Stomach smooth muscle (tissue), 2 donors: ENCODE data around the gene SRCIN1.

ENCODE experiments used
- H3K27ac ChIP-seq: one replicate; pipeline ENCODE4 v1.7.0; 2013; ENCODE audit warnings: mild to moderate bottlenecking, low read length, inconsistent platforms
- H3K27me3 ChIP-seq, 2 donors: one replicate each; pipeline ENCODE4 v1.7.0; 2013; ENCODE audit warnings: low read length in 2 of 2; ENCODE audit not compliant: insufficient read depth in 2 of 2, control insufficient read depth in 1 of 2
- H3K36me3 ChIP-seq, 2 donors: one replicate each; pipeline ENCODE4 v1.7.0; 2013; ENCODE audit warnings: low read length in 2 of 2; ENCODE audit not compliant: control insufficient read depth in 2 of 2, insufficient read depth in 2 of 2
- H3K4me1 ChIP-seq: one replicate; pipeline ENCODE4 v1.7.0; 2013; ENCODE audit warnings: low read length; ENCODE audit not compliant: control insufficient read depth, insufficient read depth
- H3K4me3 ChIP-seq, 2 donors: one replicate each; pipeline ENCODE4 v1.7.0; 2013; ENCODE audit warnings: low read length in 2 of 2
- H3K9ac ChIP-seq, 2 donors: one replicate each; pipeline ENCODE4 v1.7.0; 2013; ENCODE audit warnings: low read length in 2 of 2, mild to moderate bottlenecking in 1 of 2
- H3K9me3 ChIP-seq, 2 donors: one replicate each; pipeline ENCODE4 v1.7.0; 2013; ENCODE audit warnings: low read length in 2 of 2; ENCODE audit not compliant: control insufficient read depth in 2 of 2
- donor health status: healthy.
- donor health status: Pancreatic carcinoma.

Gene SRCIN1

GRCh38 chr17:38586788-38587187 is 19.0 kb downstream of the SRCIN1 start:
- Histone ChIP-seq H3K4me1 (peaks cover 3% of the 10 kb centered on the region), H3K27ac (no peak overlapping the region), H3K36me3 (no peaks in the 10 kb centered on the region), H3K9ac (no peak overlapping the region), H3K9me3 (no peaks in the 10 kb centered on the region), H3K27me3 (peaks cover 40 to 50% of the 10 kb centered on the region in 2 donors), H3K4me3 (no peak overlapping the region)

GRCh38 chr17:38585918-38586529 is 19.7 kb downstream of the SRCIN1 start:
- Histone ChIP-seq H3K27me3 (peaks cover 39 to 52% of the 10 kb centered on the region in 2 donors), H3K4me1 (peaks cover 3% of the 10 kb centered on the region), H3K9me3 (no peaks in the 10 kb centered on the region), H3K4me3 (no peak overlapping the region), H3K9ac (no peak overlapping the region), H3K36me3 (no peaks in the 10 kb centered on the region), H3K27ac (no peak overlapping the region)

GRCh38 chr17:38585056-38585917 is 20.5 kb downstream of the SRCIN1 start:
- Histone ChIP-seq H3K9ac (no peak overlapping the region), H3K4me3 (no peak overlapping the region), H3K36me3 (no peaks in the 10 kb centered on the region), H3K4me1 (peaks cover 3% of the 10 kb centered on the region), H3K9me3 (no peaks in the 10 kb centered on the region), H3K27ac (no peak overlapping the region), H3K27me3 (peaks cover 37 to 53% of the 10 kb centered on the region in 2 donors)

- H3K27ac ChIP-seq: no peak overlapping the region
Observed at GRCh38 chr17:38584350-38584925, 21.3 kb downstream of the SRCIN1 start.

GRCh38 chr17:38583828-38584349 is 21.9 kb downstream of the SRCIN1 start:
- Histone ChIP-seq H3K27me3 (peaks cover 48 to 57% of the 10 kb centered on the region in 2 donors), H3K9ac (no peak overlapping the region), H3K4me1 (peaks cover 6% of the 10 kb centered on the region), H3K27ac (no peak overlapping the region), H3K9me3 (no peaks in the 10 kb centered on the region), H3K36me3 (no peaks in the 10 kb centered on the region), H3K4me3 (no peak overlapping the region)

More at GRCh38 chr17:38584350-38584925, 21.3 kb downstream of the SRCIN1 start:
- H3K4me1 ChIP-seq: peaks cover 3% of the 10 kb centered on the region
- no peak overlapping the region for H3K4me3 ChIP-seq
- no peaks in the 10 kb centered on the region for H3K9me3 ChIP-seq
- H3K27me3 ChIP-seq: peaks cover 44 to 57% of the 10 kb centered on the region in 2 donors
- no peak overlapping the region for H3K9ac ChIP-seq
- H3K36me3 ChIP-seq: no peaks in the 10 kb centered on the region

GRCh38 chr17:38583176-38583575 is 22.6 kb downstream of the SRCIN1 start:
- H3K4me3 ChIP-seq: no peak overlapping the region
- peaks cover 55 to 56% of the 10 kb centered on the region in 2 donors for H3K27me3 ChIP-seq
- peaks cover 12% of the 10 kb centered on the region for H3K4me1 ChIP-seq
- no peak overlapping the region for H3K27ac ChIP-seq
- no peaks in the 10 kb centered on the region for H3K9me3 ChIP-seq
- no peak overlapping the region for H3K9ac ChIP-seq
- H3K36me3 ChIP-seq: no peaks in the 10 kb centered on the region

GRCh38 chr17:38582069-38582468 is 23.7 kb downstream of the SRCIN1 start:
- peaks cover 15% of the 10 kb centered on the region for H3K4me1 ChIP-seq
- H3K9ac ChIP-seq: no peak overlapping the region
- peaks cover 60 to 62% of the 10 kb centered on the region in 2 donors for H3K27me3 ChIP-seq
- no peak overlapping the region for H3K27ac ChIP-seq
- no peaks in the 10 kb centered on the region for H3K36me3 ChIP-seq
- no peak overlapping the region for H3K4me3 ChIP-seq
- no peaks in the 10 kb centered on the region for H3K9me3 ChIP-seq

GRCh38 chr17:38579934-38580333 is 25.8 kb downstream of the SRCIN1 start:
- no peaks in the 10 kb centered on the region for H3K36me3 ChIP-seq
- H3K4me1 ChIP-seq: peaks cover 15% of the 10 kb centered on the region
- peaks cover 57 to 59% of the 10 kb centered on the region in 2 donors for H3K27me3 ChIP-seq
- no peak overlapping the region for H3K4me3 ChIP-seq
- no peak overlapping the region for H3K9ac ChIP-seq
- H3K9me3 ChIP-seq: no peaks in the 10 kb centered on the region
- H3K27ac ChIP-seq: no peak overlapping the region

- H3K27ac ChIP-seq: no peak overlapping the region
- no peak overlapping the region for H3K9ac ChIP-seq
- H3K4me3 ChIP-seq: no peak overlapping the region
Observed at GRCh38 chr17:38579083-38579480, 26.7 kb downstream of the SRCIN1 start.

GRCh38 chr17:38578229-38579082 is 27.3 kb downstream of the SRCIN1 start:
- H3K27me3 ChIP-seq: peaks cover 58 to 62% of the 10 kb centered on the region in 2 donors
- no peak overlapping the region for H3K27ac ChIP-seq
- no peaks in the 10 kb centered on the region for H3K36me3 ChIP-seq
- no peaks in the 10 kb centered on the region for H3K9me3 ChIP-seq
- peaks cover 12% of the 10 kb centered on the region for H3K4me1 ChIP-seq
- peak overlapping the region in 1 of 2 donors; percentile 35 for H3K4me3 ChIP-seq
- no peak overlapping the region for H3K9ac ChIP-seq

More at GRCh38 chr17:38579083-38579480, 26.7 kb downstream of the SRCIN1 start:
- H3K36me3 ChIP-seq: no peaks in the 10 kb centered on the region
- H3K4me1 ChIP-seq: peaks cover 13% of the 10 kb centered on the region
- peaks cover 55 to 60% of the 10 kb centered on the region in 2 donors for H3K27me3 ChIP-seq
- H3K9me3 ChIP-seq: no peaks in the 10 kb centered on the region
